ENCODE results near the gene EPHB2.

- TF ChIP-seq CTCF (IDR thresholded peaks at IDR 0.05) = no peak
- TF ChIP-seq POLR2A (IDR thresholded peaks at IDR 0.05) = no peak
These were observed 167.3 kb downstream of the EPHB2 start for GRCh38 chr1:22877980-22878379.

Measured in testis (tissue), 2 donors.